Measurements from ENCODE around the gene TDRD6. TPM values are rescaled to one million over a fixed set of nuclear protein-coding genes. Genes with fewer than 3 reads are reported as not detected.

The TDRD6 gene
- total and polyA plus RNA-seq, 8 donors, result 0.48 to 1.5 (median 0.89) TPM; not detected in 5

DNA sequence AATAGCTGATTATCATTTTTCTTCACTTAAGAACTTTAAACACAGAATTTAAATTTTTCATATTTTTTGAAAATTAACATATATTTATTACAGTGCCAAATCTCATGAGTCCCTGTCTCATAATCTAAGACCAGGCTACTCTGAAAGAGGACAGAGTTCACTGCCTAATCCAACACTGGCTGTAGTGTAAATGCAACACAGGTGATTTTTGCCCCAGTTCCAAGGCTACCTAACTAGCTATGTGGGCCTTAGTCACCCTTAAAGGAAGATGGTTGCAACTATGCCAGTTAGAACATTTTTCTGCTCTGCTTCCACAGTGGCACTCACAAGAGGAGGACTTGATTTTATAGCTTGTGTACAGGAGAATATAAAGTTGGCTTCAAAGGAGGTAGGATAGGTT is 30.0 kb upstream of the TDRD6 start:
- Histone ChIP-seq H3K4me1 (peaks cover 0 to 19% (median 16%) of the 10 kb centered on the region in 4 donors), H3K27me3 (no peaks in the 10 kb centered on the region), H3K27ac (no peak overlapping the region), H3K9me3 (no peaks in the 10 kb centered on the region), H3K4me3 (no peak overlapping the region), H3K36me3 (peaks cover 2 to 21% (median 9%) of the 10 kb centered on the region in 4 donors)
- intact Hi-C loops (cut with DNase I; ENCODE audit: low total_unique reads), result no loop called here
- TF ChIP-seq, protein P1, sequence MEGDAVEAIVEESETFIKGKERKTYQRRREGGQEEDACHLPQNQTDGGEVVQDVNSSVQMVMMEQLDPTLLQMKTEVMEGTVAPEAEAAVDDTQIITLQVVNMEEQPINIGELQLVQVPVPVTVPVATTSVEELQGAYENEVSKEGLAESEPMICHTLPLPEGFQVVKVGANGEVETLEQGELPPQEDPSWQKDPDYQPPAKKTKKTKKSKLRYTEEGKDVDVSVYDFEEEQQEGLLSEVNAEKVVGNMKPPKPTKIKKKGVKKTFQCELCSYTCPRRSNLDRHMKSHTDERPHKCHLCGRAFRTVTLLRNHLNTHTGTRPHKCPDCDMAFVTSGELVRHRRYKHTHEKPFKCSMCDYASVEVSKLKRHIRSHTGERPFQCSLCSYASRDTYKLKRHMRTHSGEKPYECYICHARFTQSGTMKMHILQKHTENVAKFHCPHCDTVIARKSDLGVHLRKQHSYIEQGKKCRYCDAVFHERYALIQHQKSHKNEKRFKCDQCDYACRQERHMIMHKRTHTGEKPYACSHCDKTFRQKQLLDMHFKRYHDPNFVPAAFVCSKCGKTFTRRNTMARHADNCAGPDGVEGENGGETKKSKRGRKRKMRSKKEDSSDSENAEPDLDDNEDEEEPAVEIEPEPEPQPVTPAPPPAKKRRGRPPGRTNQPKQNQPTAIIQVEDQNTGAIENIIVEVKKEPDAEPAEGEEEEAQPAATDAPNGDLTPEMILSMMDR (IDR thresholded peaks at IDR 0.05), result no peak
- TF ChIP-seq POLR2AphosphoS5 (IDR thresholded peaks at IDR 0.05) (no peak), POLR2A (IDR thresholded peaks at IDR 0.05) (no peak), EP300 (IDR thresholded peaks at IDR 0.05) (no peak)
- no peak for DNase-seq

DNA sequence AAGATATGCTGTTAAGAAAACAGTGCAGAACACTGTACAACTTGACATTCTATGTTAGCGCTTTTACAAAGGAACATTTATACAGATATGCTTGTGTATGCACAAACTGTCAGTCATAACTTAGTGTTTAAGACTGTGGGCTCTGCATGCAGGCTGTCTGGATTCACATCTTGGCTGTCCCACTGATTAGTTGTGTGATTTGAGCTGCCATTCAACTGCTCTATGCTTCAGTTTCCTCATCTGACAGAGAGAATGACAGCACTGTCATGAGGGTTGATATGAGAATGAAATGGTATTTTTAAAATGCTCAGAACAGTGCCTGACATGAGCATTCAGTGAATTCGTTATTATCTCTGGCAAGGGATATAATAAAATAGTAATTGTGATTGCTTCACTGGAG is 26.2 kb upstream of the TDRD6 start:
- Histone ChIP-seq H3K4me1 (no peaks in the 10 kb centered on the region), H3K27ac (no peak overlapping the region), H3K9me3 (no peaks in the 10 kb centered on the region), H3K27me3 (no peaks in the 10 kb centered on the region), H3K4me3 (no peak overlapping the region), H3K36me3 (peaks cover 4 to 52% (median 21%) of the 10 kb centered on the region in 4 donors)
- TF ChIP-seq POLR2AphosphoS5 (IDR thresholded peaks at IDR 0.05) (no peak), EP300 (IDR thresholded peaks at IDR 0.05) (no peak), POLR2A (IDR thresholded peaks at IDR 0.05) (no peak)
- TF ChIP-seq, protein P1 (IDR thresholded peaks at IDR 0.05), result no peak
- intact Hi-C loops (cut with DNase I; ENCODE audit: low total_unique reads), result no loop called here
- DNase-seq, result no peak
- WGBS, 5 donors, result 81 to 89% (median 87%) methylated on average over 2 of the region's 2 CpGs

DNA sequence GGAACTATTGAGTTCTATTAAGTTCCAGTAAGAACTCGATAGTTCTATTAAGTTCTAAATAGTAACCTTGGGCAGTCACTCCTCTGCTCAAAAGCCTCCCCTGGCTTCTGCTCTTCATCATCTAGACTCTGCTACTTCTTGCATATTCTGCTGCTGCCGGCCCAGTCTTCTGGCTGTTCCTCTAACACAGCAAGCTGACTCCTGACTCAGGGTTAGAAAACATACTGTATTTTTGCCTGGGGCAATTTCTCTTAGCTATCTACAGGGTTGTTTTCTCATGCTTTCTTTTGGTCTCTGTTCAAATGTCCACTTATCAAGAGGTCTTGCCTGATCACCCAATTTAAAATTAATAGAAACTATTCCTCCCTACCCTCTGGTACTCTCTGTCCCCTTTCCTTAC is 20.3 kb upstream of the TDRD6 start:
- no peak for DNase-seq
- H3K4me1 ChIP-seq, result no peaks in the 10 kb centered on the region
- H3K36me3 ChIP-seq, result peaks cover 8 to 81% (median 42%) of the 10 kb centered on the region in 4 donors
- 89 to 98% (median 94%) methylated on average over 2 of the region's 2 CpGs for WGBS, 5 donors
- no peak overlapping the region for H3K27ac ChIP-seq
- intact Hi-C loops (cut with DNase I; ENCODE audit: low total_unique reads), result no loop called here
- no peaks in the 10 kb centered on the region for H3K27me3 ChIP-seq
- no peak overlapping the region for H3K4me3 ChIP-seq
- TF ChIP-seq, protein P1 (IDR thresholded peaks at IDR 0.05), result no peak
- TF ChIP-seq POLR2AphosphoS5 (IDR thresholded peaks at IDR 0.05), result no peak
- TF ChIP-seq POLR2A (IDR thresholded peaks at IDR 0.05), result no peak
- TF ChIP-seq EP300 (IDR thresholded peaks at IDR 0.05), result no peak
- H3K9me3 ChIP-seq, result no peaks in the 10 kb centered on the region

DNA sequence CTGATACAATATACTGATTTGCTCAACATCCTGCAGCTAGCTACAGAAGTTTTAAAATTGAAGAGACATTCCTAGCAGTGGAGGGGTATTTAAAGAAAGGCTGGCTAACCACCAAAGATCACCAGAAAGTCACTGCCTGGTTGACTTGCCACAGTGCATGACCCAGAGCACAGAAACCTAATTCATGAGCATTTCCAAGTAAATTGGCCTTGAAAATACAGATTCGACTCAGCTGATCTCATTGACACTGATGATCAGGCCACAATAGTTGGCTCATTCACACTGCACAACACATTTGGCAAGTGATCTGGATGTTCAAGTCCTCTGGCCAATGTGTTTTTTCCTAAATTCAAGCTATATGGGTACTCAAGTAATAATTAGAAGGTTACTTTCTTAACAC is 13.3 kb upstream of the TDRD6 start:
- Histone ChIP-seq H3K27me3 (no peaks in the 10 kb centered on the region), H3K27ac (no peak overlapping the region), H3K9me3 (no peaks in the 10 kb centered on the region), H3K36me3 (peaks cover 0 to 64% (median 39%) of the 10 kb centered on the region in 4 donors), H3K4me1 (no peaks in the 10 kb centered on the region), H3K4me3 (no peak overlapping the region)
- TF ChIP-seq EP300 (IDR thresholded peaks at IDR 0.05) (no peak), POLR2A (IDR thresholded peaks at IDR 0.05) (no peak), POLR2AphosphoS5 (IDR thresholded peaks at IDR 0.05) (no peak)
- TF ChIP-seq, protein P1 (IDR thresholded peaks at IDR 0.05), result no peak
- 75 to 93% (median 89%) methylated on average over 1 of the region's 1 CpG for WGBS, 5 donors
- no peak for DNase-seq
- intact Hi-C loops (cut with DNase I; ENCODE audit: low total_unique reads), result no loop called here
